Neutrophil (primary cell): ENCODE data around the gene HIRA.
A peak's percentile ranks its signal among the peaks of the same experiment; 100 is the strongest.
"Not testable (repeated sequence)": the region's sequence is repeated elsewhere in the genome, so short reads cannot be mapped to it uniquely, and the experiment has no call there.

Experiments
- H3K27ac ChIP-seq: fragments of 200-600 bp; sonication (generic); 2 replicates; pipeline ENCODE4 v1.5.1; 2016; ENCODE audit warnings: mild to moderate bottlenecking, moderate library complexity
- H3K27me3 ChIP-seq: fragments of 200-600 bp; sonication (generic); 2 replicates; pipeline ENCODE4 v1.6.0; 2016; ENCODE audit warnings: mild to moderate bottlenecking
- H3K36me3 ChIP-seq: fragments of 200-600 bp; sonication (generic); 2 replicates; pipeline ENCODE4 v1.5.1; 2017
- H3K4me1 ChIP-seq, 2 experiments: fragments of 200-600 bp in 1 of 2; sonication (generic) in 1 of 2; 1 replicate in 1 of 2; 2 replicates in 1 of 2; pipeline versions ENCODE4 v1.5.1 to v1.6.1; 2013 to 2016; ENCODE audit warnings: low read depth in 1 of 2, low read length in 1 of 2, mild to moderate bottlenecking in 1 of 2, moderate library complexity in 1 of 2; ENCODE audit not compliant: control insufficient read depth in 1 of 2, insufficient read depth in 1 of 2
- H3K4me3 ChIP-seq, 2 experiments: fragments of 200-600 bp in 1 of 2; sonication (generic) in 1 of 2; 1 replicate in 1 of 2; 2 replicates in 1 of 2; pipeline ENCODE4 v1.5.1; 2013 to 2016; ENCODE audit warnings: low read depth in 1 of 2, low read length in 1 of 2, mild to moderate bottlenecking in 1 of 2, moderate library complexity in 1 of 2
- H3K9me3 ChIP-seq: fragments of 200-600 bp; sonication (generic); 2 replicates; pipeline ENCODE4 v1.5.1; 2016
- TF ChIP-seq, protein P1 (sequence below): fragments of 200-600 bp; sonication (generic); IDR thresholded peaks from 2 replicates; pipeline ENCODE4 v1.5.1; 2016; ENCODE audit warnings: antibody characterized with exemption

Gene HIRA

DNA sequence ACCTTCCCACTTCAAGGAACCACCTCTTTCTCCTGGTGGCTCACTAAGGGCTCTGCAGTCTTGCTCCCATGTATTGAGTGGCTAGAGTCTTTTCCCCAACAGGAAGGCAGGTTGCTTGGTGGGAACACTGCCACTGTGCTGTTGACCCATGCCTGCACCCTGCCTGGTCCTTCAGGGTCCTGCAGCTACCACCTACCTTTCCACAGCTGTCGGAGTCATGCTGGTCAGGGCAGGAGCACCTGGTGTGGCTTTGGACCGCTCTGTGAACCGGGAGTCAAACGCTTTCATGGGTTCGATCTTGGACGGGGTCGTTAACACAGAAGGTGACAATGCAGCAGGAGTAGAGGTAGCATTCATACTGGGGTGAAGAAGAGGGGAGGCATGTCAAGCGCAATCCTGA is 56.1 kb downstream of the HIRA start:
- Histone ChIP-seq H3K4me3 (no peak overlapping the region), H3K4me1 (no peaks in the 10 kb centered on the region), H3K36me3 (peaks cover 95% of the 10 kb centered on the region), H3K27ac (no peak overlapping the region), H3K27me3 (no peaks in the 10 kb centered on the region), H3K9me3 (no peaks in the 10 kb centered on the region)
- TF ChIP-seq, protein P1, sequence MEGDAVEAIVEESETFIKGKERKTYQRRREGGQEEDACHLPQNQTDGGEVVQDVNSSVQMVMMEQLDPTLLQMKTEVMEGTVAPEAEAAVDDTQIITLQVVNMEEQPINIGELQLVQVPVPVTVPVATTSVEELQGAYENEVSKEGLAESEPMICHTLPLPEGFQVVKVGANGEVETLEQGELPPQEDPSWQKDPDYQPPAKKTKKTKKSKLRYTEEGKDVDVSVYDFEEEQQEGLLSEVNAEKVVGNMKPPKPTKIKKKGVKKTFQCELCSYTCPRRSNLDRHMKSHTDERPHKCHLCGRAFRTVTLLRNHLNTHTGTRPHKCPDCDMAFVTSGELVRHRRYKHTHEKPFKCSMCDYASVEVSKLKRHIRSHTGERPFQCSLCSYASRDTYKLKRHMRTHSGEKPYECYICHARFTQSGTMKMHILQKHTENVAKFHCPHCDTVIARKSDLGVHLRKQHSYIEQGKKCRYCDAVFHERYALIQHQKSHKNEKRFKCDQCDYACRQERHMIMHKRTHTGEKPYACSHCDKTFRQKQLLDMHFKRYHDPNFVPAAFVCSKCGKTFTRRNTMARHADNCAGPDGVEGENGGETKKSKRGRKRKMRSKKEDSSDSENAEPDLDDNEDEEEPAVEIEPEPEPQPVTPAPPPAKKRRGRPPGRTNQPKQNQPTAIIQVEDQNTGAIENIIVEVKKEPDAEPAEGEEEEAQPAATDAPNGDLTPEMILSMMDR = no peak

DNA sequence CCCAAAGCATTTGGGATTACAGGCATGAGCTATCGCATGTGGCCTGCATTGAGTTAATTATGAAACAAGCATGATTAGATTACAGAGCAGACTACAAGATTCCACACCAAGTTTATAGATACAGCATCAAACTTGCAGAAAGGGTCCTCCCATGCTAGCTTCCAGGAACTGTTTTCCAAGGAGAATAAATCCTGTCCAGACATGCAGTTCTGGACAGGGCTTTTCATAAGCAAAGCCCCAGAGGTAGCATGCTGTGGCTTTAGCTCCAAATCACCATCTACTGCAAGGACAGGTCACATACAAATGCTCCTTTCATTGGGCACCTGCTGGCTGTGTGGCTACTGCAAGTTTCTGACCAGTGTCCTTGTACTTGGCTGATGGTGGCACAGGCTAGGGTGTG is 57.1 kb downstream of the HIRA start:
- H3K27me3 ChIP-seq = no peaks in the 10 kb centered on the region
- TF ChIP-seq, protein P1 = no peak
- H3K9me3 ChIP-seq = no peaks in the 10 kb centered on the region
- no peaks in the 10 kb centered on the region for H3K4me1 ChIP-seq
- no peak overlapping the region for H3K4me3 ChIP-seq
- H3K36me3 ChIP-seq = peaks cover 96% of the 10 kb centered on the region
- no peak overlapping the region for H3K27ac ChIP-seq

DNA sequence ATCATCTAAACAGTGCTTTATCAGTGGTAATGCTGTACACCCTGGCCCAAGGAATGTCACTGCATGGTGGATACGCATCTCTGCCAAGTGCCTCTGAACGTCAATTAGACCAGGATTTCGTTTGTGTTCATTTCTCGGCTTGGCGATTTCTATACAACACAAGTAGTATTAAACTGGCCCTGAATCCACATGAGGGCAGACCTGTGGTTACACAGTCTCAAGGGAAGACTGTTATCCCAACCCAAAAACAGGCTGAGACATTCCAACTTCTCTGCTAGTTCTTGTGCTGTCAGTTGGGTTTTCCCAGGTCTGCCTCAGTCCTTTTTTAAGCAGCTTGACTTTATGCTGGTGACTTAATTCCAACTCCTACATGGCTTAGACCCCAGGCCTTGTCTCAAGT is 58.1 kb downstream of the HIRA start:
- Histone ChIP-seq H3K4me3 (no peak overlapping the region), H3K4me1 (peaks cover 5 to 7% of the 10 kb centered on the region in 2 experiments), H3K36me3 (peaks cover 99% of the 10 kb centered on the region), H3K9me3 (no peaks in the 10 kb centered on the region), H3K27me3 (no peaks in the 10 kb centered on the region), H3K27ac (no peak overlapping the region)
- TF ChIP-seq, protein P1 = no peak

DNA sequence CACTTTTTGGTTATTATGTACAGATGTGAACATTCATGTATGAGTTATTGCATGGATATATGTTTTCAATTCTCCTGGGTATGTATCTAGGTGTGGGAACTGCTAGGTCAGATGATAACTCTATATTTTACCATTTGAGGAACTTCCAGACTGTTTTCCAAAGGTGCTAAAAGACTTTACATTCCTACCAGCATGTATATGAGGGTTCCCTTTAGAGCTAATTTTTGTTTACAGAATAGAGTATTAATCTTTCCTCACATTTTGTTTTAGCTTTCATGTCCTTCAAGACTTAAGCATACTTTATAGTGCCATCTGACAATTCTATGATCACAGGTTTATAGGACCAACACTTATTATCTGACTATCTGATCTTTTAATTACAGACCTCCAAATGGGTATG is 59.6 kb downstream of the HIRA start:
- Histone ChIP-seq H3K4me3 (no peak overlapping the region), H3K27me3 (no peaks in the 10 kb centered on the region), H3K27ac (no peak overlapping the region), H3K9me3 (no peaks in the 10 kb centered on the region), H3K4me1 (peaks cover 14 to 17% of the 10 kb centered on the region in 2 experiments), H3K36me3 (peaks cover 88% of the 10 kb centered on the region)
- TF ChIP-seq, protein P1 = no peak

DNA sequence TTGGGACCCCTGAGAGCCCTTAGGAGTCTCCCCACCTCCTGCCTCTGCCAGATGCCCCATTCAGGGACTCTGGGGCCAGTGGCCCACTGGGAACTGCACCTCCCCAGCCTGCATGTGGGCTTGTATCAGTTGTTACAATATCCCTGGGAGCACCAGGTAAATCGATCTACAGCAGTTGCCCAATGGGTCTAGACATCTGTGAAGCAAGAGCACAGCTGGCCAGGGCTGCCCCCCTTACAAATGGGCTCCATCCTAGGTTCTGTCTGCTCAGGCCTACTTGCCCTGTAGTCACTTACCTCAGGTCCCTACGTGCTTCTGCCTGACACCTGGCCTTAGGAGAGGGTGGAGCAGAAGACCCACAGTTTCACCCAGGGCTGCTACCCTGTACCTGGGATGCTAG is 62.7 kb downstream of the HIRA start:
- TF ChIP-seq, protein P1 = no peak
- H3K36me3 ChIP-seq = peaks cover 86% of the 10 kb centered on the region

DNA sequence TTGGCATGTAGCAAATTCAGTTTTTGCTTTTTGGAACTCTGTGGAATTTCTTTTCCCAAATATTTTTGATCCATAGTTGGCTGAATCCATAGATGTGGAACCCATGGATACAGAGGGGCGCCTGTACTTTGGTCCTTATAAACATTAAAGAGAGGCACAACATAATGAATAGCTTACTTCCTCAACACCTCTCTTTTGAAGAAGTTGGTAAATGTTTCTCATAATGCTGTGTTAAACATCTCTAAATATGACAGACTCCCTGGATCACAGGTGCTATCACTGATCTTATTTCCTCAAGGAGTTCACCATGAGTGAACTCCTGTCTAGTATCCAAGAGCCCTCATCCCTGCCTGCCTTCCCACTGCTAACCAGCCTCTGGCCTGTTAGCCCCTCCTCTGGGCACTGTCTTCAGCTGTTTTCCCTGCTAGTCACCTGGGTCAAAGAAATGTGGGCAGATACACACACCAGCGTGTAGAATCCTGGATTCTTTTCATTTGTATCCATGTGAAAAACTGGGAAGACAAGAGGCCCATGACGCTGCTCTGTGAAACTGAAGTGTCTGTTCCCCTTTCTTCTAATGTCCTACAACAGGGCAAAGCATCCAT is 63.7 kb downstream of the HIRA start:
- Histone ChIP-seq H3K27ac (peak overlapping the region; percentile 75), H3K9me3 (no peaks in the 10 kb centered on the region), H3K4me3 (no peak overlapping the region), H3K36me3 (peaks cover 82% of the 10 kb centered on the region), H3K27me3 (no peaks in the 10 kb centered on the region), H3K4me1 (peaks cover 14 to 18% of the 10 kb centered on the region in 2 experiments)
- TF ChIP-seq, protein P1 = no peak

More for the DNA sequence above, 62.7 kb downstream of the HIRA start:
- H3K27ac ChIP-seq = peak overlapping the region; percentile 75
- H3K4me3 ChIP-seq = no peak overlapping the region
- no peaks in the 10 kb centered on the region for H3K9me3 ChIP-seq
- no peaks in the 10 kb centered on the region for H3K27me3 ChIP-seq
- peaks cover 14 to 17% of the 10 kb centered on the region in 2 experiments for H3K4me1 ChIP-seq

DNA sequence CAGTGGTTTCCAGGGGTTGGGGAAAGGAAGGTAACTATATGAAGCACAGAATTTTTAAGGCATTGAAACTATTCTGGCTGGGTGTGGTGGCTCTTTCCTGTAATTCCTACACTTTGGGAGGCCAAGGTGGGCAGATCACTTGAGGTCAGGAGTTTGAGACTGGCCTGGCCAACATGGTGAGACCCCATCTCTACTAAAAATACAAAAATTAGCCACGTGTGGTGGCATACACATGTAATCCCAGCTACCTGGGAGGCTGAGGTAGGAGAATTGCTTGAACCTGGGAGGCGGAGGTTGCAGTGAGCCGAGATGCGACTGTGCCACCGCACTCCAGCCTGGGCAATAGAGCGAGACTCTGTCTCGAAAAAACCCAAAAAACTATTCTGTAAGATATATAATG is 68.0 kb downstream of the HIRA start:
- H3K36me3 ChIP-seq = peaks cover 74% of the 10 kb centered on the region
- H3K4me1 ChIP-seq = peaks cover 39 to 43% of the 10 kb centered on the region in 2 experiments
- not testable (repeated sequence) for H3K4me3 ChIP-seq, H3K27me3 ChIP-seq, H3K9me3 ChIP-seq, H3K27ac ChIP-seq
